NCI-H2107 treated with DMSO at 0.1 percent for 48 hours (cell line): ENCODE results near the gene CNNM4.

Experiments used
- DNase-seq: peaks from one replicate; lab custom pipeline; 2025; ENCODE audit not compliant: unreplicated experiment; lab: John Stamatoyannopoulos, UW

The CNNM4 gene

GRCh38 chr2:96831679-96832078 is 71.0 kb downstream of the CNNM4 start:
- peak; percentile 13 for DNase-seq

GRCh38 chr2:96832408-96832753 is 71.7 kb downstream of the CNNM4 start:
- DNase-seq, result no peak

- DNase-seq, result peak; percentile 96
These were observed 72.2 kb downstream of the CNNM4 start for GRCh38 chr2:96832754-96833507.

GRCh38 chr2:96835830-96836229 is 75.1 kb downstream of the CNNM4 start:
- no peak for DNase-seq

- DNase-seq, result no peak
These were observed 76.9 kb downstream of the CNNM4 start for GRCh38 chr2:96837575-96837974.

- no peak for DNase-seq
These were observed 77.9 kb downstream of the CNNM4 start for GRCh38 chr2:96838345-96839292.

- DNase-seq, result no peak
These were observed 78.7 kb downstream of the CNNM4 start for GRCh38 chr2:96839293-96839874.

GRCh38 chr2:96839875-96840850 is 79.5 kb downstream of the CNNM4 start:
- no peak for DNase-seq

GRCh38 chr2:96841701-96842495 is 81.2 kb downstream of the CNNM4 start:
- no peak for DNase-seq

- no peak for DNase-seq
These were observed 81.9 kb downstream of the CNNM4 start for GRCh38 chr2:96842600-96842999.

- DNase-seq, result no peak
These were observed 83.0 kb downstream of the CNNM4 start, which contains the start of gene ANKRD23 for GRCh38 chr2:96843538-96844268. Gene ANKRD23 (minus strand): TSS chr2:96844021. CDS start chr2:96843992, 29 bp downstream.

- no peak for DNase-seq
These were observed 83.7 kb downstream of the CNNM4 start for GRCh38 chr2:96844405-96844808.

GRCh38 chr2:96846825-96847224 is 86.1 kb downstream of the CNNM4 start:
- DNase-seq, result no peak

- DNase-seq, result no peak
These were observed 86.9 kb downstream of the CNNM4 start for GRCh38 chr2:96847586-96847985.

- DNase-seq, result no peak
These were observed 87.6 kb downstream of the CNNM4 start for GRCh38 chr2:96848264-96848663.

- no peak for DNase-seq
These were observed 92.0 kb downstream of the CNNM4 start for GRCh38 chr2:96852667-96853066.

GRCh38 chr2:96853321-96853720 is 92.6 kb downstream of the CNNM4 start:
- DNase-seq, result no peak

- DNase-seq, result no peak
These were observed 96.3 kb downstream of the CNNM4 start for GRCh38 chr2:96856776-96857666.
